HL-60 (cell line): ENCODE data around the gene LFNG.

Source experiments
- DNase-seq, 2 experiments: peaks; one replicate each; pipeline ENCODE4 v3.0.0-alpha.2; 2010 to 2020; ENCODE audit warnings: low read depth in 1 of 2, low spot score in 1 of 2
- H3K27ac ChIP-seq: fragments of 250-450 bp; sonication (Bioruptor Pico); replicated peaks from 2 replicates; pipeline ENCODE4 v1.5.1; 2020; ENCODE audit warnings: mild to moderate bottlenecking, moderate library complexity
- H3K27me3 ChIP-seq: fragments of 250-450 bp; sonication (Bioruptor Pico); 2 replicates; pipeline ENCODE4 v1.5.1; 2021; ENCODE audit warnings: mild to moderate bottlenecking, moderate library complexity; ENCODE audit not compliant: insufficient read depth, poor library complexity, severe bottlenecking
- H3K4me3 ChIP-seq: replicated peaks from 2 replicates; pipeline ENCODE4 v1.5.1; 2011; ENCODE audit warnings: mild to moderate bottlenecking, control low read depth, low read length; ENCODE audit not compliant: insufficient read depth
- GABPA ChIP-seq: IDR thresholded peaks from 2 replicates; pipeline ENCODE4 v1.6.1; 2012; ENCODE audit warnings: low read depth
- POLR2AphosphoS5 ChIP-seq: IDR thresholded peaks from 2 replicates; pipeline ENCODE4 v1.6.1; 2012; ENCODE audit warnings: low read depth
- SPI1 ChIP-seq: IDR thresholded peaks from 2 replicates; pipeline ENCODE4 v1.6.1; 2012; ENCODE audit warnings: low read depth, mild to moderate bottlenecking, borderline replicate concordance
- TF ChIP-seq, protein P1 (sequence below): IDR thresholded peaks from 2 replicates; pipeline ENCODE4 v1.6.1; 2012; ENCODE audit warnings: low read depth; ENCODE audit not compliant: insufficient replicate concordance
- TF ChIP-seq, protein P2 (sequence below): IDR thresholded peaks from one replicate; pipeline ENCODE4 v1.5.1; 2011; ENCODE audit warnings: low read length, control low read depth, inconsistent platforms; ENCODE audit not compliant: insufficient read depth

LFNG gene

DNA sequence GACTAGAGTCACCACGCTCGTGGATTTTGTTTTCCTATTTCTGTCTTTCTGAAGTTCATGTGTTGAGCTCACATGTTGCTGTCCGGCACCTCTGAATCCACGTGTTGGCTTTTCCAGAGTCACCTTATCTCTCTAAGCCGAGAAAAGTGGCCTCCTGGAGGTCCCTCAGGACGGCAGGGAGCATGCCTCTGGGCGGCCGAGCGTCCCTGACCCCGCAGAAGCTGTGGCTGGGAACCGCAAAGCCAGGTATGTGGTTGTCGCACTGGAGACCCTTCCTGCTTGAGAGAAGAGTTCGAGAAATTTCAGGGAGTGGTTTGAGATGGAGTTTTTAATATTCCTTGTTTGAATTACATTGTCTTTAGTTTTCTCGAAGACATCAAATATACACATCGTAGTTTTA, 51.8 kb downstream of the LFNG start:
- H3K27me3 ChIP-seq: no peaks in the 10 kb centered on the region
- TF ChIP-seq, protein P1, sequence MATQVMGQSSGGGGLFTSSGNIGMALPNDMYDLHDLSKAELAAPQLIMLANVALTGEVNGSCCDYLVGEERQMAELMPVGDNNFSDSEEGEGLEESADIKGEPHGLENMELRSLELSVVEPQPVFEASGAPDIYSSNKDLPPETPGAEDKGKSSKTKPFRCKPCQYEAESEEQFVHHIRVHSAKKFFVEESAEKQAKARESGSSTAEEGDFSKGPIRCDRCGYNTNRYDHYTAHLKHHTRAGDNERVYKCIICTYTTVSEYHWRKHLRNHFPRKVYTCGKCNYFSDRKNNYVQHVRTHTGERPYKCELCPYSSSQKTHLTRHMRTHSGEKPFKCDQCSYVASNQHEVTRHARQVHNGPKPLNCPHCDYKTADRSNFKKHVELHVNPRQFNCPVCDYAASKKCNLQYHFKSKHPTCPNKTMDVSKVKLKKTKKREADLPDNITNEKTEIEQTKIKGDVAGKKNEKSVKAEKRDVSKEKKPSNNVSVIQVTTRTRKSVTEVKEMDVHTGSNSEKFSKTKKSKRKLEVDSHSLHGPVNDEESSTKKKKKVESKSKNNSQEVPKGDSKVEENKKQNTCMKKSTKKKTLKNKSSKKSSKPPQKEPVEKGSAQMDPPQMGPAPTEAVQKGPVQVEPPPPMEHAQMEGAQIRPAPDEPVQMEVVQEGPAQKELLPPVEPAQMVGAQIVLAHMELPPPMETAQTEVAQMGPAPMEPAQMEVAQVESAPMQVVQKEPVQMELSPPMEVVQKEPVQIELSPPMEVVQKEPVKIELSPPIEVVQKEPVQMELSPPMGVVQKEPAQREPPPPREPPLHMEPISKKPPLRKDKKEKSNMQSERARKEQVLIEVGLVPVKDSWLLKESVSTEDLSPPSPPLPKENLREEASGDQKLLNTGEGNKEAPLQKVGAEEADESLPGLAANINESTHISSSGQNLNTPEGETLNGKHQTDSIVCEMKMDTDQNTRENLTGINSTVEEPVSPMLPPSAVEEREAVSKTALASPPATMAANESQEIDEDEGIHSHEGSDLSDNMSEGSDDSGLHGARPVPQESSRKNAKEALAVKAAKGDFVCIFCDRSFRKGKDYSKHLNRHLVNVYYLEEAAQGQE: no peak
- TF ChIP-seq, protein P2, sequence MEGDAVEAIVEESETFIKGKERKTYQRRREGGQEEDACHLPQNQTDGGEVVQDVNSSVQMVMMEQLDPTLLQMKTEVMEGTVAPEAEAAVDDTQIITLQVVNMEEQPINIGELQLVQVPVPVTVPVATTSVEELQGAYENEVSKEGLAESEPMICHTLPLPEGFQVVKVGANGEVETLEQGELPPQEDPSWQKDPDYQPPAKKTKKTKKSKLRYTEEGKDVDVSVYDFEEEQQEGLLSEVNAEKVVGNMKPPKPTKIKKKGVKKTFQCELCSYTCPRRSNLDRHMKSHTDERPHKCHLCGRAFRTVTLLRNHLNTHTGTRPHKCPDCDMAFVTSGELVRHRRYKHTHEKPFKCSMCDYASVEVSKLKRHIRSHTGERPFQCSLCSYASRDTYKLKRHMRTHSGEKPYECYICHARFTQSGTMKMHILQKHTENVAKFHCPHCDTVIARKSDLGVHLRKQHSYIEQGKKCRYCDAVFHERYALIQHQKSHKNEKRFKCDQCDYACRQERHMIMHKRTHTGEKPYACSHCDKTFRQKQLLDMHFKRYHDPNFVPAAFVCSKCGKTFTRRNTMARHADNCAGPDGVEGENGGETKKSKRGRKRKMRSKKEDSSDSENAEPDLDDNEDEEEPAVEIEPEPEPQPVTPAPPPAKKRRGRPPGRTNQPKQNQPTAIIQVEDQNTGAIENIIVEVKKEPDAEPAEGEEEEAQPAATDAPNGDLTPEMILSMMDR: no peak
- TF ChIP-seq GABPA (no peak), SPI1 (no peak)
- H3K4me3 ChIP-seq: no peak overlapping the region
- DNase-seq: no peak
- no peak overlapping the region for H3K27ac ChIP-seq

DNA sequence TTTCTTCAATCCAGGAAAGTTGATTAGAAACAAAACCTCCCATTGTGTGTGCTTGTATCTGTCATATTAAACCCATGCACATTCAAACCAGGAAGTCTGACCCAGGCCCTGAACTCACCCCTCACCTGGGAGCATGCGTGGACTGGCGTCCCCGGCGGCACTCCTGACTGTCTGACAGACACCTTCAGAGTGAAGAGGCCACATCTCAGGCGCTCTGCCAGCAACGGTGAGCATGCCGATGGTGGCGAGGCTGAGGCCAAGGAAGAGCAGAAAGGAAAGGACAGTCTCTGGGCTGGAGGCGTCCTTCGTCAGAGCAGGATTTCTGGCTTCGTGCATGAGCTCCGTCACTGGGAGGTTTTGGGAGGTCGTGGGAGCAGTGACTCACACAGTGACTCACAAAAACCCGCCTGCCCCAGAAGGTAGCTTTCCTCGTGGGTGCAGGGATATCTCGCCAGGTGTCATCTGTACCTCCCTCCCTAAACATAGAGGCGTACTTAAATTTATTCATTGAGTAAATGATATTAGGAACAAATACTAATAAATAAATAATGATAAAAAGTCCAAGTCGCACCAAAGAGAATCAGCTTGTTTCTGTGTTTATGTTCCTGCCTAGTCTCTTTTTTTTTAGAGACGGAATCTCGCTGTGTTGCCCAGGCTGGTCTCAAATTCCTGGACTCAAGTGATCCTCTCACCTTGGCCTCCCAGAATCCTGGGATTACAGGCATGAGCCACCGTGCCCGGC, 52.7 kb downstream of the LFNG start:
- DNase-seq: no peak
- Histone ChIP-seq H3K27ac (no peak overlapping the region), H3K27me3 (no peaks in the 10 kb centered on the region), H3K4me3 (no peak overlapping the region)
- TF ChIP-seq, protein P1: no peak
- TF ChIP-seq SPI1 (no peak), GABPA (no peak), POLR2AphosphoS5 (no peak)
- TF ChIP-seq, protein P2: no peak

DNA sequence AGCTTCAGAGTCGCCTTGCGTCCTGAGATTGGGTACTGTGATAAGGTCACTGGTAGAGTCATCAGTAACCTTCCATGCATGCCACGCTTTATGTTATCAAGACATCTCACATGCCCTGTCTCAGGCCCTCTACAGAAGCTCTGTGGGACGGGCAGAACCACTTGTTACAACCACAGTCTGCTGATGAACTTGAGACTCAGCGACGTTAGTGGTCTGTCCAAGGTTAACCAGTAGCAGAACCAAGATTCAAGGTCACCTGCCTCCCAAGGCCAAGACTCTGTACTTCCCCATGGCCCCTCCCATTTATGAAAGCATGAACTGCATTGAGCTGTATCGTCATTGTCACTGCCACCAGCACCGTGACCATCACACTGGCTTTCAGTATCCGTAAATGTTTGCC, 54.2 kb downstream of the LFNG start:
- Histone ChIP-seq H3K27me3 (no peaks in the 10 kb centered on the region), H3K27ac (no peak overlapping the region), H3K4me3 (no peak overlapping the region)
- TF ChIP-seq, protein P1: no peak
- TF ChIP-seq GABPA (no peak), POLR2AphosphoS5 (no peak), SPI1 (no peak)
- TF ChIP-seq, protein P2: no peak
- no peak for DNase-seq
